Adipose tissue (tissue), 3 donors: ENCODE measurements around the gene PRPF31. TPM values are rescaled to one million over a fixed set of nuclear protein-coding genes. Genes with fewer than 3 reads are reported as not detected.

Experiments used
- H3K27ac ChIP-seq: one replicate; pipeline ENCODE4 v1.5.1; 2013; ENCODE audit warnings: low read depth, low read length
- WGBS, 3 donors: extraction: QIAGEN DNeasy Blood & Tissue Kit; methylation state at CpG; one replicate each; pipeline ENCODE4 v1.1.7; 2013; 5-methylcytosine and 5-hydroxymethylcytosine counted together
- polyA plus RNA-seq, 3 donors: library from polyadenylated mRNA; stranded (reverse); fragments of 200-250 nt; gene quantifications; one replicate each; pipeline ENCODE4 v1.2.3, GENCODE V29; 2013
- donor health status: healthy with polysubstance abuse.
- donor health status: Bipolar disorder and iron deficiency.
- donor health status: healthy.

Gene PRPF31
- polyA plus RNA-seq, 3 donors, result 21.0 to 47.7 (median 46.6) TPM

DNA sequence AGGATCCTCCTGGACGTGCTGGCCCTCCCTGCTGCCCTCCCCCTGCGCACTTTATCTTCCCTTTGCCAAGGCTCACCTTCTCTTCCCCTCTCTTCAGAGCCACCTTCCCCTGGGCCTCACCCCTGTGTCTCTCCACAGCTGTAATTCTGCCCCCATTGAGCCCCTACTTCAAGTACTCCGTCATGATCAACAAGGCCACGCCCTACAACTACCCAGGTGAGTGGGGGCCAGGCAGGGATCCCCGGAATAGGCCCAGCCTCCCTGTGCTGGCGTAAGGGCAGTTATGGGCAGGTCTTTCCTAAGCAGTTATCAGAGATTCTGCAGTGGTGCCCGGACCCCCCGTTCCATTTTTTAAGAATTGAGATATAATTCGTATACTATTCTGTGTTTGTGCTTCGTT lies 9.8 kb upstream of the PRPF31 start:
- H3K27ac ChIP-seq, result no peak overlapping the region
- WGBS, 3 donors, result 87 to 95% (median 94%) methylated on average over 10 of the region's 10 CpGs

- no peak overlapping the region for H3K27ac ChIP-seq
- WGBS, 3 donors, result 78 to 85% (median 83%) methylated on average over 15 of the region's 15 CpGs
Measured at GRCh38 chr19:54106716-54107115, 8.8 kb upstream of the PRPF31 start.

- no peak overlapping the region for H3K27ac ChIP-seq
- WGBS, 3 donors, result 80 to 84% (median 81%) methylated on average over 19 to 21 of the region's 21 CpGs
Measured at GRCh38 chr19:54107876-54108490, 7.6 kb upstream of the PRPF31 start.

DNA sequence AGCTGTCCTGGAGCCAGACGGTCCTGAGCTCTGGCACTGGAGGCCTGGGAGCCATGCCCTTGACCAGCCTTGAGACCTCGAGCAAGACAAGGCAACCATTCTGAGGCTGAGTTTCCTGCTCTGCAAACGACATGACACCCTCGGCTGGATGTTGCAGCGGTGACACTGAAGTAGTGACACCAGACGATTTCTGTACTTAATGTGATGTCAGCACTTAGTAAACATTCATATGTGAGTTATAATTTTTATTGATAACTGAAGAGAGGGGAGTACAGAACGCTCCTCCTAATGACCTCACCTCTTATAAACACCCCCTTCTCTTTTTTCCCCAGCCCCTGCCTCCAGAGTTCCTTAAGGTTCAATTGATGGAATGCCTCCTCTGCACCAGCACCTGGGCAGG lies 7.1 kb upstream of the PRPF31 start:
- no peak overlapping the region for H3K27ac ChIP-seq
- 72 to 83% (median 81%) methylated on average over 7 of the region's 7 CpGs for WGBS, 3 donors

GRCh38 chr19:54109651-54110050 lies 5.9 kb upstream of the PRPF31 start:
- 68 to 74% (median 73%) methylated on average over 6 of the region's 6 CpGs for WGBS, 3 donors
- no peak overlapping the region for H3K27ac ChIP-seq

- H3K27ac ChIP-seq, result no peak overlapping the region
- 10 to 15% (median 13%) methylated on average over 28 of the region's 28 CpGs for WGBS, 3 donors
Measured at GRCh38 chr19:54114340-54115108, 1.0 kb upstream of the PRPF31 start.

DNA sequence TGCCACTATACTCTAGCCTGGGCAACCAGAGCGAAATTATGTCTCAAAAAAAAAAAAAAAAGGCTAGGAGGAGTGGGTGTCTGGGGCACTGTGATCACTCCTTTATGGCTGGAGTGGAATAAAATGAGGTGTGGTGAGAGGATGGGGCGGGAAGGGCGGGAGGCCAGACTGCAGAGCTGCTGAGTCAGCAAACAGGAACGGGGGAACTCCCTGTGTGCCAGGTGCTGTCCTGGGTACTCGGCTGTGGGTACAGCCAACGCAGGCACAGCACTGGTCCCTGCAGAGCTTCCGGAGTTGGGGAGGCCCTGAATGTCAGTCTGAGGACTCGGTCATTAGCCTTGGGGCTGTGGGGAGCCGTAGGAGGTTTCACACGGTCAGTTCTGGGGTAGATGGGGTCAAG lies 5.7 kb downstream of the PRPF31 start:
- WGBS, 3 donors, result 90 to 94% (median 94%) methylated on average over 10 of the region's 10 CpGs
- H3K27ac ChIP-seq, result no peak overlapping the region

DNA sequence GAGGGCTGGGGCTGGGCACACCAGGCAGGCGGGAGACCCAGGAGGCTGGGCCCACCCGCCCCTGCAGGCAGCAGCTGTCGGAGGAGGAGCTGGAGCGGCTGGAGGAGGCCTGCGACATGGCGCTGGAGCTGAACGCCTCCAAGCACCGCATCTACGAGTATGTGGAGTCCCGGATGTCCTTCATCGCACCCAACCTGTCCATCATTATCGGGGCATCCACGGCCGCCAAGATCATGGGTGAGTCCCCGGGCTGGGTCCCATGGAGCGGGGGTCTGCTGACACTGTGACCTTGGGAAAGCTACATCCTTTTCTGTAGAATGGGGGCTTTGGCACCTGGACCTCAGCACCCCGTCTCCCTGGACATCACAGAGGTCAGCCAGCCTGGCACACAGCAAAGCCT lies 8.1 kb downstream of the PRPF31 start:
- no peak overlapping the region for H3K27ac ChIP-seq
- 89 to 94% (median 94%) methylated on average over 16 to 17 of the region's 17 CpGs for whole genome bisulfite sequencing, 3 donors

DNA sequence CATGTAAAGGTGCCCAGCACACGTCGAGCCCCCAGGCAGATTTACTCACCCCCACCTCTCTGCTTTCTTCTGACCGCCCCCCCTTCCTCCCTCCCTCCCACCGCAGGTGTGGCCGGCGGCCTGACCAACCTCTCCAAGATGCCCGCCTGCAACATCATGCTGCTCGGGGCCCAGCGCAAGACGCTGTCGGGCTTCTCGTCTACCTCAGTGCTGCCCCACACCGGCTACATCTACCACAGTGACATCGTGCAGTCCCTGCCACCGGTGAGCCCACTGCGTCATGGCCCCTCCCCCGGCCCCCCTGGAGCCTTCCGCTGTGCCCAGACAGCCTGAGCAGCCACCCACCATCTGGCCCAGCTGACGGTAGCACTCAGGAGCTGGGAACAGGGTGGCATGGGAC lies 8.8 kb downstream of the PRPF31 start:
- H3K27ac ChIP-seq, result no peak overlapping the region
- WGBS, 3 donors, result 93 to 96% (median 93%) methylated on average over 18 to 19 of the region's 19 CpGs

- WGBS, 3 donors, result 86 to 90% (median 88%) methylated on average over 9 of the region's 9 CpGs
- no peak overlapping the region for H3K27ac ChIP-seq
Measured at GRCh38 chr19:54125713-54126112, 10.2 kb downstream of the PRPF31 start.

DNA sequence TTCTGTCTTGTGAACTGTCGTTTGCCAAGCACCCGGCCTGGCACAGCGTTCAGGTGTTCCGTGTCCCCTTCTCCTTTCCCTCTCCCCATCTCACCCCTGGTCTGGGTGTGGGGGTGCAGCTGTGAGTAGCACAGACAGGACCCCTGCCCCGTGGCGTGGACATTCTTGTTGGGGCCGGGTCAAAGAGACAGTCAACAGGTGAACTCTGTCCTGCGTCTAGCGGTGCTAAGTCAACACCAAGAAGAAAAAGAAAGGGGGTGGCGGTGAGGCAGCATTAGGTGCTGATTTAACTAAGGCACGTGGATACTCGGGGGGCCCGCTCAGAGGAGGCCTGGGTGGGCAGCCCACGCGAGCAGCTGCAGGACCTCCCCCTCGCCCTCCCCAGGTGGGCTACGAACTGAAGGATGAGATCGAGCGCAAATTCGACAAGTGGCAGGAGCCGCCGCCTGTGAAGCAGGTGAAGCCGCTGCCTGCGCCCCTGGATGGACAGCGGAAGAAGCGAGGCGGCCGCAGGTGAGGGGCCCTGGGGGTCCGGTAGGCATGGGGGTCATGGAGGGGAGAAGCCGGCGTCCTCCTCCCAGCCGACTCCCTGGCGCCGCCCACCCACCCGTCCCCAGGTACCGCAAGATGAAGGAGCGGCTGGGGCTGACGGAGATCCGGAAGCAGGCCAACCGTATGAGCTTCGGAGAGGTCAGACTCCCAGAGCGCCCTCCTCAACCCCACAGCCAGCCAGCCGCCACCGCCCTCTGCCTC lies 12.3 kb downstream of the PRPF31 start:
- H3K27ac ChIP-seq, result no peak overlapping the region
- whole genome bisulfite sequencing, 3 donors, result 87 to 93% (median 88%) methylated on average over 34 to 44 of the region's 44 CpGs

DNA sequence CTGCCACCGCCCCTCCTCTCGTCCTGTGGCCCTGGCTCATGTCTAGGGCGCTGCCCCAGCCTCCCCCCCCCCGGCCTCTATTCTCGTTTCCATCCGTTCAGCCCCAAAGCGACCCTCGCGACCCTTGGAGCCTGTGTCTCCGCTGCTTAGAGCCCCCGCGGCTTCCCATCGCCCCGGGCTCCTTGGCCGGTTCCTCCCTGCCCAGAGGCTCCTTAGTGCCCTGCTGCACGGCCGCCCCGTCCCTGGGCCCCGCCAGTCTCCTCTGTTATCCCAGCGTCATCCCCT lies 12.8 kb downstream of the PRPF31 start:
- WGBS, 3 donors, result 90 to 95% (median 94%) methylated on average over 20 of the region's 20 CpGs
- H3K27ac ChIP-seq, result no peak overlapping the region

DNA sequence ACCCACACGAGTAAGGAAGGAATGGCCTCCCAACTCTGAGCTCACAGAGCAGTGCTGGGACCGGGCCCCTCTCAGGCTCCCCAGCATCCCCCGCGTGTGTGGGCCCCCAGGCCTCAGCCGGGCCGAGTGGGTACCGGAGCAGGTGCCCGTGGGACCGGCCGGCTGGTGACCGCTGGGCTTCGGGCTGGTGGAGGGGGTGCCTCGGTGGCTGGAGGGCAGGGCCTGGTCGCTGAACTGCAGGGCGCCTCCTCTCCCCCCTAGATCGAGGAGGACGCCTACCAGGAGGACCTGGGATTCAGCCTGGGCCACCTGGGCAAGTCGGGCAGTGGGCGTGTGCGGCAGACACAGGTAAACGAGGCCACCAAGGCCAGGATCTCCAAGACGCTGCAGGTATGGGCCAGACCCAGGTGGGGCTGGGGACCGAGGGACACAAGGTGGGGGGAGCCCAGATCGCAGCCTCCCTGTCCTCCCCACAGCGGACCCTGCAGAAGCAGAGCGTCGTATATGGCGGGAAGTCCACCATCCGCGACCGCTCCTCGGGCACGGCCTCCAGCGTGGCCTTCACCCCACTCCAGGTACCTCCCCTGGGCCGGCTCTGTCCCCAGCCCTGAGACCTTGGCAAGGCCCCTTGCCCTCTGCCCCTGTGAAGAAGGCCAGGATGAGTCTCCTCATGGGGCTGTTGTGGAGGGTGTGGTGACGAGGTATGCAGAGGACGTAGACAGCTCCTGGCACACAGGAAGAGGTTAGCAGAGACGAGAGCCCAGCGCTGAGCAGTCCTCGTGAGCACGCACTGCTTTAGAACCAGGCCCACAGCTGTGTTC lies 13.5 kb downstream of the PRPF31 start:
- WGBS, 3 donors, result 96 to 99% (median 96%) methylated on average over 40 to 41 of the region's 41 CpGs
- no peak overlapping the region for H3K27ac ChIP-seq

GRCh38 chr19:54129617-54129996 lies 14.1 kb downstream of the PRPF31 start:
- WGBS, 3 donors, result 96 to 97% (median 96%) methylated on average over 20 of the region's 20 CpGs
- H3K27ac ChIP-seq, result no peak overlapping the region

GRCh38 chr19:54133312-54133956 lies 17.9 kb downstream of the PRPF31 start:
- 79 to 83% (median 82%) methylated on average over 10 of the region's 10 CpGs for WGBS, 3 donors
- H3K27ac ChIP-seq, result no peak overlapping the region

DNA sequence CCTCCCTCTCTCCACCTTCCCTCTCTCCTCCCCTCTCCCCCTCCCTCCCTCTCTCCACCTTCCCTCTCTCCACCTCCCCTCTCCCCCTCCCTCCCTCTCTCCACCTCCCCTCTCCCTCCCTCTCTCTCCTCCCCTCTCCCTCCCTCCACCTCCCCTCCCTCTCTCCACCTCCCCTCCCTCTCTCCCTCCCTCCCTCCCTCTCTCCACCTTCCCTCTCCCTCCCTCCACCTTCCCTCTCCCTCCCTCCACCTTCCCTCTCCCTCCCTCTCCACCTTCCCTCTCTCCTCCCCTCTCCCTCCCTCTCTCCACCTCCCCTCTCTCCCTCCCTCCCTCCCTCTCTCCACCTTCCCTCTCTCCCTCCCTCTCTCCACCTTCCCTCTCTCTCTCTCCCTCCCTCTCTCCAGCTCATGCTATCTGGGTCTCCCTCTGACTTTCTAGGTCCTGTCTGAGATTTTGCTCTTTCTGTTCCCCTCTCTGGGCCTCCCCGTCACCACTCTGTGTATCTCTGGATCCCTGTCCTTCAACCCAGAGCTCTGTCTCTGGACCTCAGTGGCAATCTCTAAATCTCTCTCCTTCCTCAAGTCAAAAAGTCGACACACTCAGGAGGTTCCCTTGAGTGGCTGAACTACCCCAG lies 18.5 kb downstream of the PRPF31 start:
- no peak overlapping the region for H3K27ac ChIP-seq
- WGBS, 3 donors, result 61 to 73% (median 68%) methylated on average over 2 of the region's 2 CpGs

GRCh38 chr19:54136086-54136863 lies 20.7 kb downstream of the PRPF31 start:
- no peak overlapping the region for H3K27ac ChIP-seq
- WGBS, 3 donors, result 2 to 5% (median 5%) methylated on average over 30 of the region's 30 CpGs
